AG20443 (cell line): ENCODE data around the gene SPAG17.
A peak's percentile ranks its signal among the peaks of the same experiment; 100 is the strongest.

Experiments
- DNase-seq: peaks from one replicate; pipeline ENCODE4 v3.0.0; 2012; ENCODE audit warnings: low spot score, mixed read lengths

Gene SPAG17

DNA sequence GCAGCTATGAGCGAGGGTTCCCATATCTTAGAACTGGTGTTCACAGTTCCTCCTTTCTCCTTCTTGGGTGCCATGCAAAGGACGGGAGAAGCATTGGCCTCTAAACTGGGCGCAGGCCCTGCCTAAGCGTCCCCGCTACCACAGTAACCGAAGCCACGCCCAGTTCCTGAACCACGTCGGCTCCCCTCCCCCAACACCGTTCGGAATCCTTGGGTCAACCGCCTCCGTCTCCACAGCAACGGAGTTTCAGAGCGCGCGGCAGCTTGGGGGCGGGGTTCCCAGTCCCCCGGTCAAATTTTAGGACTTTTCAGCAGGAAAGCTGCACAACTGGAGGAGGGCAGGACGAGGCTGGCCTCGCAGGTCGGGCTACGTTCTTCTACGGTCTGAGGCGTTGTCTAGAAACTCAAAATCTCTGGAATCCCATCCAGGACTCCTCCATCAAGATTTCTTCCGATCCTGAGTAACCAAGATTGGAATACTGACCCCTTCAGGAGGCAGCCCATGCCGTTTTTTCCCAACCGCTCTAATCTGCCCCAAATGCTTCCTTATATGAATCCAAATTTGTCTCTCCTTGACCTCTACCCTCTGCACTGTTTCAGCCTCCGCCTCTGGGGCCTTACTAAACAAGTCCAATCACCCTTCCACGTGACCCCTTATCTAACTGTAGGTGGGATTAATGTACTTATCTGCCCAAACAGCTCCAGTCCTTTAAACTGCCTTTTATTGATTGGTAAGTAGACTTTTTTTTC is at the start of gene SPAG17:
Gene SPAG17 (minus strand): TSS at position 145 of the 749 bp plus-strand sequence. CDS start 71 bp downstream, at position 74.
- peak; percentile 73 for DNase-seq

DNA sequence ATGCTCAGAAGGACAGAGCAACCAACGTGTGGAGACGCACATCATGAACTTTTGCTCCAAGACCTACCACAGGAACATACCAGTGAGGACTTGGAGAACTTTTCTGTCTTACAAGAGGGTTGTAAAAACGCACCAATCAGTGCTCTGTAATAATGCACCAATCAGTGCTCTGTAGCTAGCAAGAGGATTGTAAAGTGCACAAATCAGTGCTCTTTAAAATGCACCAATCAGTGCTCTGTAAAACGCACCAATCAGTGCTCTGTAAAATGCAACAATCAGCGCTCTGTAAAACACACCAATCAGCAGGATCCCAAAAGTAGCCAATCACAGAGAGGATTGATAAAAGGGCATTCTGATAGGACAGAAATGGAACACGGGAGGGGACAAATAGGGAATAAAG is 40.4 kb upstream of the SPAG17 start:
- no peak for DNase-seq

DNA sequence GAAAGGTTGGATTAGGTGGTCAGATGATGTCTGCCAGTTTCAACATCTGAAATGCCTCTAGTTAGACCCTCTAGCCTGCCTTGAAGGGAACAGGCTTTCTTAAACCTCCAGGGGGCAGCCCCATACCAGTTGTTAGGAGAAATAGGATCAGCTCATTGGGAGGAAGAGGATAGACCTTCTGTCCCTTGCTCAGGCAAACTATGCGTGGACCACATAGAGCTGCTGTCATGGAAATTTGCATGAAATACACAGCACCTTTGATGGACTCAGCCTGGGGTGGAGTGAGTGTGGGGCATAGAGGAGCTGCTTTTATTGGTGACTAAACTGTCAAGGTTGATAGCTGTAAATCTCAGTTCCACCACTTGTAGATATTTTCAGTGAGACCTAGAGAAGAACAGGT is 38.4 kb upstream of the SPAG17 start:
- peak; percentile 53 for DNase-seq

DNA sequence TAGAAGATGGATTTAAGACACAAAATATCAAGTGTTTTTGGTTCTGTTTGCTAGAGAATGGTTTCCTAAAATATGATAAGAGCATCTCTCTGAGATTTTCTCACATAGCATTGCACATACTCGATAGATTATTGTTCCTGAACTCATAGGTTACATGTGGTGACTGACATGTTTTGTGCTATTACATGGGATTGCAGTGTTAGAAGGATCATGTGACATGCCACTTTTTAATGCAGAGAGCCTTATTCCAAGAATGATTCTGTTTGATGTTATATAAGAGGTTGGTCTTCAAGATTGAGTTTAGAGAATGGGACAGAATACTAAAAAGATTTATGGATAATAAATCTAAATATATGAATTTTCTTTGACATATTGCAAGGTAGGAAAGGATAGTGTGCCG is 34.4 kb upstream of the SPAG17 start:
- no peak for DNase-seq

DNA sequence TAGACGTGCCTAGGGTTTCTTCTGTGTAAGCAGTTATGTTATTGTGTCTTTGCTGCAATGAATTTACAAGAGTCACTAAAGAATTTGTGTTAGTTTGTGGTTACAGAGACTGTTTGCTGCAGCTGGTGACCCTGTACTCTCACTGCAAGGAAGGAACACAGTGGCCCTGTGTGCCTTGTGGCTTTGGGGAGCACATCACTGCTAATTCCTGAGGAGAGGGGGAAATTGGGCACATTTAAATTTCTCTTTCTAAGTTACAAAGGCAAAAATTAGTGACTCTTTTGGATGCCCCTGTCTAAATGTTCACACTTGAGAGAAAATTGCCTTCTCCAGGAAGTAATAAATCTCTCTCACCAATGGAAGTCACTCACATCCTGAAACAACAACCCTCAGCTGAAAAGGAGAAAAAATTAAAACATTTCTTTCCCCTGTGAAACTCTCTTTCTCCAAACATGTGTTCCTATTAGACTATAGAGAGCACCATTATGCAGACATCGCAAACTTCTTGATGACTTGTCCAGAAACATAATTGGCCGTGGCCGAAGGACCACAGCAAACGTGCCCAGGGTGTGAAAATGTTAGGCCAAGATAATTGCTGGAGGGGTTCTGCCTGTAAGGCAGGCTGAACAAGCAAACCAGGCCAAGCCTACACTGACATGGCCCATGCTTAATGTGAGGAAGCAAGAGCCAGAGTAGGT is 32.3 kb upstream of the SPAG17 start:
- no peak for DNase-seq

DNA sequence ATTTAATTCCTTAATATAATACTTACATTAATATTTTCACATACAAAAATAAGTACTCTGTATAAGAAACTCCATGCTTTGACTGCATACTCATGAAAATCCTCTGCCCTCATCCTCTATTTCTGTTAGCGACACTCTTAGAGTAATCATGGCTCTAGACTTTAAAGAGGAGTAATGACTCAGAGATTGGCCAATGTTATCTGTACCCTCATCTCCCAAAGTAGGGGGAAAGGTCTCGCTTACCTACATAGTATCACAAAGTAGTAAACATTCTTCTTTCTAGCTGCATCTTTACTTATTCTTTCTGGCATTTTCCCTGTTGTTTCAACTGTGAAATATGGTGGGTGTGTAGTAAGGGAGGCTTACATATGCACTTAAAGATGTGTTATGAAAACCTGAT is 29.8 kb upstream of the SPAG17 start:
- no peak for DNase-seq

DNA sequence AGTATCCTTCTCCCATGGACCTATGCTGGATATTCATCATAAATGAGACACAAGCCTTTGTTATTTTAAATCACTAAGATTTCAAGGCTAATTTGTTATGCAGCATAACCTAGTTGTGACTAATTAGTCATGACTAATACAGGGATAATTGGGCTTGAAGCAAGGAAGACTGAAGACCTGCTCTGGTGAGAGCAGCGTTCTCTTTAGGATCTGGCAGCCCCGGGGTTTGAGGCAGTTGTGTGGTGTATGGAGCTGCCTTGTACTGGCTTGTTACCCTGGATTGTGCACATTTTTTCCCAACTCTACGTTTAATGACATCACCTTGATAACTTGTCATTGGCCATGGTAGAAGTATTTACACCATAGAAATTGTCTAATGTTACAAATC is 25.7 kb upstream of the SPAG17 start:
- DNase-seq = no peak

DNA sequence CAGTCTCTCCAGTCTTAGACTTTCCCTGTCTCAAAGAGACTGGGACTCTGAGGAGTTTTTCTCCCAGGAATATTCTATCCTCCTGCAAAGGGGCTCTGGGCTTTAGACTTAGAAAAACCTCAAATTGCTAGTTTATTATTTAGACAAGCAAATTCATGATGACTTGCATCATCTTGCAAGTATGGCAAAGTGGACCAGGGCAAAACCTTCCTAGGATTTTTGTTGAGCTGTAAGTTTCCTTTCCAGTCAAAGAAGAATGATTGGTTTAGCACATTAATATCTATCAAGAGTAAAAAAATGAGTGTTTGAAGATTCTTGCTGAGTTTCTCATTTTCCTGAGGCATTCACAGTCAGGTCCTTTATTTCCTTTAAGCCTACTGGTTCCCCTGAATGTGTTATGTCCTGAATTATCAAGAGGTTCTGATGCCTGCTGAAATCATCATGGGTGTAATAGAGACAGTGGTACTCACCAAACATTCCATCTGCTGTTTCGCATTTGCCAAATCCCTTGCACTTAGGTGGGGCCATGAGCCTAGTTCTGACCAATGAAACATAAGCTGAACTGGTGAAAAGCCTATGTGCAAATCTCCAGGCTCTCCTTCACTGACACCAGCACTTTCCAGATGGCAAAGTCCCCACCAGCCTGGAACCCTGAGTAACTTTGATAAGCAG is 25.2 kb upstream of the SPAG17 start:
- DNase-seq = no peak

DNA sequence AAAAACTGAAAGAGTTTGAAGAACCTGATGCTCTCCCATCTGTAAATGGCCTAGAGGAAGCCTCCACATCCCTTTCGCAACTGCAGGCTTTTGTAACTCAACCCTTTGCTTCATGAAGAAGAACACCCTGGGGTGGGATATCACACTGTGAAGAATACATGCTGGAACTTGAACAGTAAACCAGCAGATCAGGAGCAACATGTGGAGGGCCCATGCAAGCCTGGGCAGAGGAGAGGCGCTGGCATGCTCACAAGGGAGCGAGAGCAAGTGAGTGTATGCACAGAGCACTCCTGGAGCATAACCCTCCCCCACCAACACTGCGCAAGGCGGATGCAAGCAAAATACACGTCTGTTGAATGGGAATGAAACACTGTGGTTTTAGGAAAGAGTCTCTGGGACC is 24.6 kb upstream of the SPAG17 start:
- DNase-seq = no peak

DNA sequence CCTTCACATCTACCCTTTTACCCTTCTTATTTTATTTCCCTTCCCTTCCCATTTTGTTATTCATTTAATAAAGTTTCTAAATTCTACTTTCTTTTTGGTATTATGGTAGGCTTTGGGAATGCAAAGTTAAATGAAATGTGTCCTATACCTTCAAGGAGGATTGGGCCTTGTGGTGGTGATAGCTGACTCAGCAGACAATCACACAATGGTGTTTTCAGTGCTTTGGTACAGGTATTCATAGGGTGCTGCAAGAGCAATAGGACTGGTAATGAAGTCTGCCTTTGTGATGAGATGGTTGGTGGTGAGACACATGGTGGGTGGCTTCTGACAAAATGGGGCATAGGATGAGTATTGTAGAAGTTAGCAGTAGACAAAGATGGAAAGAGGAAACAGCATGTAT is 21.9 kb upstream of the SPAG17 start:
- DNase-seq = no peak

DNA sequence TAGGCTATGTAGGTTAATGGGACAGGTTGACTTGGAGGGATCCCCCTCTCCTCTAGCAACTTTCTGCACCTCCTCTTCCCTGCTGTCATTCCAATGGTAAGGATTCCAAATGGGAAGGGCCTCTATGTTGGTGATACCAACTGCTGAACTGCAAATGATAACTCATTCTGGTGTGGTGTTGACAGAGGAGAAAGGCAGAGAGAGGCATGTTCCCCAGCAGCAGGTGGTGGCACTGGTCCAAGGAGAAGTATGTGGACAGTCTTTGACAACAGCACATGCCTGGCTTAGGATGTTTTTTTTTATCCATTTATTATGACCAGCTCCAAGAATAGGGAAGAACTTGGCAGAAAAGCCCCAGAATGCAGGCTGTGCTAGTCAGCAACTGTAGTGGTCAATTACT is 19.6 kb upstream of the SPAG17 start:
- no peak for DNase-seq

DNA sequence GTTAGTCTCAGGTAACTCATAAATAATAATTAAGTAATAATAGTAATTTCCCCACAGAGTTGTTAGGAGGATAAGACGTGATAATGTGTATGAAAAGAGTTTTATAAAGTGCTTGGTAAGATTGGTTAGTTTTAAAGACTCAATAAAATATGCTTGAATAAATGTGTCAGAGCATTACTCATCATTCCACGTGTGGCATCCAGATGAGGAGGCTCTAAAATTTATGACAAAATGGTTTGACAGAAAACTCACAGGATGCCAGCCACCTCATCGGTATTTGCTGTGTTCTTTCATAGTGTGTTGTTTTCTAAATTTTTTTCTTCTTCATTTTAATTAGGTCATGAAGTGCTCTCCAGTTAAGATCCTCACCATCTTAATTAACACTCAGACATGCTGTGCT is 19.1 kb upstream of the SPAG17 start:
- DNase-seq = peak; percentile 39

DNA sequence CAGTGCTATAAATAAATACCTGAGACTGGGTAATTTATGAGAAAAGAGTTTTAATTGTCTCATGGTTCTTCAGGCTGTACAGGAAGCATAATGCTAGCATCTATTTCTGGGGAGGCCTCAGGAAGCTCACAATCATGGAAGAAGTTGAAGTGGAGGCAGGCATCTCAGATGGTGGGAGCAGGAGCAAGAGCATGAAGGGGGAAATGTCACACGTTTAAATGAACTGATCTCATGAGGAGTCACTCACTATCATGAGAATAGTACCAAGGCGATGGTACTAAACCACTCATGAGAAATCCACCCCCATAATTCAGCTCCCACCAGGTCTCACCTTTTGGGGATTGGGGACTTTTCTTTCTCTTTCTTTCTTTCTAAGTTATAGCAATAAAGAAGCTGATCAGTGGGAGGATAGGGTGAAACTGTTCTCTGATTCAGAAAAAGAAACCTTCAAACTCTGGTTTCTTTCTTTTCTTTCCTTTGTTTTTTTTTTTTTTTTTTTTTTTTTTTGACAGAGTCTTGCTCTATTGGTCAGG is 17.1 kb upstream of the SPAG17 start:
- DNase-seq = no peak

DNA sequence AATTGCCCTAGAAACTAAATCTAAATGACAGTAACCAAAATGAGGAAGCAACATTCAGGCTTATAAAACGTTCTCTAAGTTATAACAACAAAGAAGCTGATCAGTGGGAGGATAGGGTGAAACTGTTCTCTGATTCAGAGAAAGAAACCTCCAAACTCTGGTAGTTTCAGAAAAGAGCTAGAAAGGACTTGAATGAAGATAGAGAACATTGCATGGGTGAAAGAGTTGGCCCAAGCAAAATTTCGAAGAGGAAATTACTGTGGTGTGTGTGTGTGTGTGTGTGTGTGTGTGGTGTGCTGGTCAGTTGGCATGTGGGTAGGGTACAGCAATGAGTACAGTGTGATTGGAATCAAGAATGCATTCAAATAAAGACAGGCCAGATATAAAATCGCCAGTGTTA is 16.5 kb upstream of the SPAG17 start:
- no peak for DNase-seq

DNA sequence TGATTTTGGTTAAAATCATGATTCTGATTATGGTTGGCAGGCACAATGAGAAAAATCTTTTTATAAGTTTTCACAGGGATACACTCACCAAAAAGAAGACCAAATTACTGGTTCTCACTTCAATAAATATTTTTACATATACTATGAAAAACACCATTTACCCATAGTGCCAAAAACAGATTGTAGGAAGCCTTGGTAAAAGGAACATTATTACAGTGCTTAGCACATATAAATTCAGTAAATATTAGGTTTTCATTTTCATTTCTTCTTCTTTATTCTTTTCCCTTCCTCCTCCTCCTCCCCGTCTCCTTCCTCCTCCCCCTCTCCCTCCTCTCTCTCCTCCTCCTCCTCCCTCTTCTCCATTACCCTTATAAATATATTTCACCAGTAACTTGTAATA is 15.8 kb upstream of the SPAG17 start:
- no peak for DNase-seq

DNA sequence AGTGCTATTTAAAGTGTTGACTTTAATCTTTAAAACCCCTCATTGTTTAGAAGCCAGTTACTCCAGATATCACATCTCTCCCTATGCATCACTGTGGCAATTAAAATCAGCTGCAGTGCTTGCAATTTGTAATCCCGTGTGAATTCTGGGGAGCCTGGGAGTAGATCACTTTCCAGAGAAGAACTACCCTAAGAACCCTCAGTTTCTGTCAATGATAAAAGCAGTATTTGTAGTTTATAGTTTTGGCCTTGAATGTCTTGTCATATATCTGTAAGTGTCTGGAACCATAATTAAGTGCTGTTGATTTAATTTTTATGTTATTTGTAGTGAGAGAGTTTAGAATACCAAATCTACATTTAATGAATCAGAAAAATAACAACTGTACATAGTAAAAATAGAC is 5.5 kb upstream of the SPAG17 start:
- no peak for DNase-seq

DNA sequence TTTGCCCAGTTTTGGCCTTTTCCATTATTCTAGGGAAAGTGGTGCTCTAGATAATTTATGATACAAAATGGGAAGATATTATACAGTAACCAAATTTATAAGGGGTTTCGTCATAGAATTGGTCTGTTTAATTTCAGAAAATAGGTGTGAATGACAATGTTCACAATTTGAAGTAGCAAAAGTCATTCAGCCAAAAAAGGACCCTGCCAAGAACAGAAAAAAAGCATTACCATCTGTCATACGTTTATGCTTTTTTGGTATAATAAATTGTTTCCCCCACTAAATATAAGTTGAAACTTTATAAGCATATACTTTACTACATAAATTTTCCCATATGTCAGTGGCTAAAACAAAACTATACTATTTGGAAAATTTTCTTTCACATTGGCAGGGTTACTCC is 4.5 kb upstream of the SPAG17 start:
- no peak for DNase-seq

DNA sequence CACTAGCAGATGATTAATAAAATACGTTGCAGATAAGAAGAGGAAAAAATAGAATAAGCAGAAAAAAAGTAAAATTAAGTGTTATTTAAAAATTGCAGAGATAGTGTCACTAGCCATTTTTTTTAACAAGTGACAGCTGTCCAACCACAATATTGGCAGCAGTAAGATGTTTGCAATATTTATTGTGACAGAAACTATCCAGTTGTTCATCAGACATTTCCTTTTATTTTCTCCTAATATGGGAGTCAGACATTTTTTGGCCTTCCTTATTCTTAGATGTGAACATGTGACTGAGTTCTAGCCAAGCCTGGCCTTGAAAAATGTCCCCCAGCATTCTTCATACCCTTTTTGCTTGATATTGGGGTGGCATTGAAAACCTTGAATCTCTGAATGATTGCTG is 3.4 kb upstream of the SPAG17 start:
- DNase-seq = no peak

DNA sequence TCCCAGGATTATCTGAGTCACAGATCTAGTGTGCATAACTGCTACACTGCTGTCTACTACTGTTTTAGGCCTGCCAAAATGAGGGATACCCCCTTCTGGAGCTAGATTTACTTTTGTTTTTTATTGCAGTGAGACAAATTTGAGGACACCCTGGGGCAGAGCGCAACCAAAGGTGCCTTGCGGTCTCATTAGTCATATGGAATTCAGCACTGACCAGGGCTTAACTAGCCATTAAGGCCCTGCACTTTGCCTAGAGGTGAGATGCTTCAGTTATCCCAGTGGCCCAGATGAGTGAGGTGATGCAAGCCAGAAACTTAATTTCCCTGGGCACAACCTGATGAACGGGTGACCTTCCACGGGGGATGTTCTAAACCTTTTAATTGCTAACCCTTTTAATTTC is 998 bp upstream of the SPAG17 start:
- DNase-seq = no peak

DNA sequence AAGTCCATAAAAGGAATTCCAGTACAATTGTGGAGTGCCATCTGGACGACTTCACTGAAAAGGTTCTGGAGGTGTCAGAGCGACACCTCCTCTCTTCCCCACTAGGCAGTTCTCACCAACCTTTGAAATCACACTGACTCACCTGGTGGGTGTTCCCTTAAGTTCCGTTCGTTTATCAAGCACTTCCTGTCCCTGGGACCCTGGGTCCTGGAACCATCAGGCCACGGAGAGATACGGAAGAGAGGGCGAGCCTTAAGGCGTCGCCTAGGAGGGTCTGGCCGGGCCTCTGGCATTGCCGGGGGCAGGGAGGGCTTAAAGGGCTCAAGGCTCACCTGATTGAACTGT is 317 bp downstream of the SPAG17 start:
- no peak for DNase-seq

DNA sequence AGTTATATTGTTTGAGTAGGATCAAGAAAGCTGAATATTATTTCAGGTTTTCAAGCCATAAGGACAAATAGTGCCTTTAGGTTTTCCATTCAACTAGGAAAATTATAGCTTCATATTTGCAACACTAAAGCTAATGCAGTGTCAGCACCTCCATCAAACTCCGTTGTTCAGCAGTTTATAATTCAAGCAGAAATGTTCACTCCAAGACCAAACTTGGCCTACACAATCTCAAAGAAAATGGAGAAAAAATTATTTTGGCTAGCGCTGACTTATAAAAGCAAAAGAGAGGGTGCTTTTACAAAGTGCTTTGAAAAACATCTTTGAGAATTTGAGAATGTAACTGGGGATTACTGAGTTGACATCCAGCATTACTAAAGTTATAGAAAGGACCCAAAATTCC is 1.4 kb downstream of the SPAG17 start:
- DNase-seq = no peak

DNA sequence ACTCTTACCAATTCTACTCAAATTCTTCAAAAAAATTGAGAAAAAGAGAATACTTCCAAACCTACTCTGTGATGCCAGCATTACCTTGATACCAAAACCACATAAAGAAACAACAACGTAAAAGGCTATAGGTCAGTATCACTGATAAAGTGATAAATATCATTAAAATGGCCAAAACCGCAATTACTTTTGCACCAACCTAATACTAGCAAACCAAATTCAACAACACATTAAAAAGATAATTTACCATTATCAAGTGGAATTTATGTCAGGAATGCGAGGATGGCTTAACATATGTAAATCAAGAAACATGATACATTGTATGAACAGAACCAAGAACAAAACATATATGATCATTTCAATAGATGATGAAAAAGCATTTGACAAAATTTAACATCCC is 7.0 kb downstream of the SPAG17 start:
- no peak for DNase-seq

DNA sequence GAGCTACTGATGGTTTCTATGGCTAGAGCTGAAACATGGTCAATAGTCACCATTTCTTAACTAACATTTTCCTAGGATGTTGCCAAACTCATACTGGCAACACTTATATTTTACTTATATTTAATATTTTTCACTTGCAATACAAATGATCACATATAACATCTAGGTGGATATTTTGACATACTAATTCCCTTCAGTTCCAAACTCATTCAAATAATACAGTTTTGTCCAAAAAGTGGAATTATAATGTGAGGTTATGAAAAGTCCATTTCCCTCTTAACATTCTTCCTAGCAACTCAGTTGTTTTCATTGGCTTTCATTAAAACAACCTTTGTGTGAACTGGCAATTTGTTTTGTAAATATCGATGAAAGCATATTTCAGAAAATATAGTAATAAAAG is 16.0 kb downstream of the SPAG17 start:
- no peak for DNase-seq
